Measurements from ENCODE around the gene TRMT1L. TPM values are rescaled to one million over a fixed set of nuclear protein-coding genes. Genes with fewer than 3 reads are reported as not detected.

The TRMT1L gene
- polyA plus RNA-seq, 3 donors: 5.0 to 11.5 (median 7.4) TPM

DNA sequence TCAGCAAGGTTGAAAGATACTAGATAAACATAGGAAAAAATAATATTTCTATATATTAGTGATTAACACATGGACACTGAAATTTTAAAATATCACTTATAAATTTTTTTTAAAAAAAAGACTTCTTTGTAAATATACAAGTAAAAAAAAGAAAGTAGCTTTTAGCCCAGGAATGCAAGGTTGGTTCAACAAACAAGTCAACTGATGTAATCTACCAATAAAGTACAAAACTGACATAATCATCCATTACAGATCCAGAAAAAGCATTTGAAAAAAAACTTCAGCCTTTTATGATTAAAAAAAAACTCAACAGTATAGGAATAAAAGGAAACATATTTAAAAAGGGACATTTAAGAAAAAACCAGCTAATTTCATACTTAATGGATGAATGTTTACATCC, 48.4 kb downstream of the TRMT1L start:
- Histone ChIP-seq H2AFZ (ENCODE audit: insufficient read depth, low read depth, low read length, poor library complexity, severe bottlenecking) (no peak overlapping the region), H3K27me3 (ENCODE audit: control insufficient read depth in 2 of 2, insufficient read depth in 2 of 2, low read length in 2 of 2) (no peaks in the 10 kb centered on the region)
- TF ChIP-seq, protein P1, sequence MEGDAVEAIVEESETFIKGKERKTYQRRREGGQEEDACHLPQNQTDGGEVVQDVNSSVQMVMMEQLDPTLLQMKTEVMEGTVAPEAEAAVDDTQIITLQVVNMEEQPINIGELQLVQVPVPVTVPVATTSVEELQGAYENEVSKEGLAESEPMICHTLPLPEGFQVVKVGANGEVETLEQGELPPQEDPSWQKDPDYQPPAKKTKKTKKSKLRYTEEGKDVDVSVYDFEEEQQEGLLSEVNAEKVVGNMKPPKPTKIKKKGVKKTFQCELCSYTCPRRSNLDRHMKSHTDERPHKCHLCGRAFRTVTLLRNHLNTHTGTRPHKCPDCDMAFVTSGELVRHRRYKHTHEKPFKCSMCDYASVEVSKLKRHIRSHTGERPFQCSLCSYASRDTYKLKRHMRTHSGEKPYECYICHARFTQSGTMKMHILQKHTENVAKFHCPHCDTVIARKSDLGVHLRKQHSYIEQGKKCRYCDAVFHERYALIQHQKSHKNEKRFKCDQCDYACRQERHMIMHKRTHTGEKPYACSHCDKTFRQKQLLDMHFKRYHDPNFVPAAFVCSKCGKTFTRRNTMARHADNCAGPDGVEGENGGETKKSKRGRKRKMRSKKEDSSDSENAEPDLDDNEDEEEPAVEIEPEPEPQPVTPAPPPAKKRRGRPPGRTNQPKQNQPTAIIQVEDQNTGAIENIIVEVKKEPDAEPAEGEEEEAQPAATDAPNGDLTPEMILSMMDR (IDR thresholded peaks at IDR 0.05): no peak

DNA sequence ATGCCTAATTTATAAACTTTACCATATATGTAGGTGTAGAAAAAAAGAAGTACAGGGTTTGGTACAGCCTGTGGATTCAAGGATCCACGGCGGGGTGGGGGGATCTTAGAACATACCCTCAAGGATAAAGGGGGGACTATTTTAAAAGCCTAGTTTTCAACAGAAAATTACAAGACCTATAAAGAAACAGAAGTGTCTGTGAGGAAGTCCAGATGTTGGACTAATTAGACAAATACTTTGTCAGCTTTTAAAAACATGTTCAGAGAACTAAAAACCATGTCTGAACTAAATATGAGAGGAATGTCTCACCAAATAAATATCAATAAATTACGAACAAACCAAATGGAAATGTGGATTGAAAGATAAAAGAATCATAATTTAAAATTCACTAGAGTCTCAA, 51.6 kb downstream of the TRMT1L start:
- no peak overlapping the region for H3K4me3 ChIP-seq (replicated peaks in 1 of 3; ENCODE audit: low read depth in 2 of 3, low read length in 3 of 3)
- no peaks in the 10 kb centered on the region for H3K27me3 ChIP-seq (ENCODE audit: control insufficient read depth in 2 of 2, insufficient read depth in 2 of 2, low read length in 2 of 2)
- H3K4me2 ChIP-seq (replicated peaks; ENCODE audit: extremely low read depth, low read length, poor library complexity, severe bottlenecking): no peak overlapping the region
- no peaks in the 10 kb centered on the region for H3K4me1 Mint-ChIP-seq
- no peak overlapping the region for H3K4me3 Mint-ChIP-seq
- no peak overlapping the region for H3K27ac ChIP-seq (ENCODE audit: low read depth in 1 of 2, low read length in 2 of 2)
- intact Hi-C loops (cut with micrococcal nuclease): no loop called here
- no CpG with 5 or more reads among the region's 3 CpGs for WGBS (ENCODE audit: insufficient coverage)
- no peaks in the 10 kb centered on the region for H3K79me2 ChIP-seq (ENCODE audit: insufficient read depth, low read length)
- H3K27me3 Mint-ChIP-seq (ENCODE audit: low read depth in 3 of 3): peaks cover 0 to 3% (median 1%) of the 10 kb centered on the region in 3 donors
- H3K27ac Mint-ChIP-seq: no peak overlapping the region
- H3K36me3 ChIP-seq (replicated peaks in 1 of 2; ENCODE audit: control insufficient read depth in 1 of 2, insufficient read depth in 2 of 2, low read length in 2 of 2): peaks cover 25 to 45% of the 10 kb centered on the region in 2 donors
- H3K4me1 ChIP-seq (ENCODE audit: control insufficient read depth in 1 of 2, insufficient read depth in 2 of 2, low read length in 2 of 2): no peaks in the 10 kb centered on the region
- peaks cover 39 to 40% of the 10 kb centered on the region in 2 donors for H3K36me3 Mint-ChIP-seq
- peaks cover 16 to 30% (median 25%) of the 10 kb centered on the region in 7 donors for H3K9me3 Mint-ChIP-seq
- H3K9ac ChIP-seq (ENCODE audit: insufficient read depth, low read length, poor library complexity, severe bottlenecking): no peak overlapping the region
- H2AFZ ChIP-seq (ENCODE audit: insufficient read depth, low read depth, low read length, poor library complexity, severe bottlenecking): no peak overlapping the region
- H4K20me1 ChIP-seq (ENCODE audit: insufficient read depth, low read length): no peaks in the 10 kb centered on the region
- TF ChIP-seq, protein P1 (IDR thresholded peaks at IDR 0.05): no peak
- no peak for DNase-seq
- peaks cover 13 to 15% of the 10 kb centered on the region in 2 donors for H3K9me3 ChIP-seq (replicated peaks in 1 of 2; ENCODE audit: control insufficient read depth in 1 of 2, insufficient read depth in 1 of 2, low read length in 2 of 2)

More for the DNA sequence above, 48.4 kb downstream of the TRMT1L start:
- peaks cover 13 to 14% of the 10 kb centered on the region in 2 donors for H3K36me3 Mint-ChIP-seq
- H3K27me3 Mint-ChIP-seq (ENCODE audit: low read depth in 3 of 3): peaks cover 0 to 5% (median 0%) of the 10 kb centered on the region in 3 donors
- Histone ChIP-seq H3K79me2 (ENCODE audit: insufficient read depth, low read length) (no peaks in the 10 kb centered on the region), H3K4me2 (replicated peaks; ENCODE audit: extremely low read depth, low read length, poor library complexity, severe bottlenecking) (no peak overlapping the region), H3K4me1 (ENCODE audit: control insufficient read depth in 1 of 2, insufficient read depth in 2 of 2, low read length in 2 of 2) (no peaks in the 10 kb centered on the region), H3K36me3 (replicated peaks in 1 of 2; ENCODE audit: control insufficient read depth in 1 of 2, insufficient read depth in 2 of 2, low read length in 2 of 2) (peaks cover 6 to 15% of the 10 kb centered on the region in 2 donors), H4K20me1 (ENCODE audit: insufficient read depth, low read length) (no peaks in the 10 kb centered on the region), H3K9me3 (replicated peaks in 1 of 2; ENCODE audit: control insufficient read depth in 1 of 2, insufficient read depth in 1 of 2, low read length in 2 of 2) (peaks cover 13 to 15% of the 10 kb centered on the region in 2 donors), H3K4me3 (replicated peaks in 1 of 3; ENCODE audit: low read depth in 2 of 3, low read length in 3 of 3) (no peak overlapping the region), H3K27ac (ENCODE audit: low read depth in 1 of 2, low read length in 2 of 2) (no peak overlapping the region), H3K9ac (ENCODE audit: insufficient read depth, low read length, poor library complexity, severe bottlenecking) (no peak overlapping the region)
- DNase-seq: no peak
- H3K27ac Mint-ChIP-seq: no peak overlapping the region
- peaks cover 18 to 32% (median 24%) of the 10 kb centered on the region in 7 donors for H3K9me3 Mint-ChIP-seq
- no peak overlapping the region for H3K4me3 Mint-ChIP-seq
- no peaks in the 10 kb centered on the region for H3K4me1 Mint-ChIP-seq
- intact Hi-C loops (cut with micrococcal nuclease): no loop called here

Measured in CD14-positive monocyte (primary cell).